Gastrocnemius medialis (tissue), 4 donors: ENCODE data around the gene UQCC2. TPM values are rescaled to one million over a fixed set of nuclear protein-coding genes. Genes with fewer than 3 reads are reported as not detected.
A peak's percentile ranks its signal among the peaks of the same experiment; 100 is the strongest.

Experiments used
- ATAC-seq, 2 donors: fragments of 150-250 bp; one replicate each; pipeline ENCODE4 v1.9.1; 2016
- DNase-seq, 2 donors: peaks; one replicate each; pipeline ENCODE4 v3.0.0-alpha.2; 2019
- H3K27ac ChIP-seq, 4 donors: fragments of 200-600 bp; sonication (generic); 1 replicate in 1 of 4; 2 replicates in 3 of 4; pipeline ENCODE4 v1.5.1; 2016 to 2018; ENCODE audit warnings: mild to moderate bottlenecking in 2 of 4, moderate library complexity in 1 of 4
- H3K27me3 ChIP-seq, 3 donors: fragments of 200-600 bp; sonication (generic) in 2 of 3; 1 replicate in 1 of 3; 2 replicates in 2 of 3; pipeline versions ENCODE4 v1.5.1 to v1.6.0; 2016 to 2019; ENCODE audit warnings: mild to moderate bottlenecking in 1 of 3, moderate library complexity in 1 of 3
- H3K36me3 ChIP-seq, 2 donors: fragments of 200-600 bp; sonication (generic) in 1 of 2; one replicate each; pipeline ENCODE4 v1.5.1; 2017 to 2018
- H3K4me1 ChIP-seq, 2 donors: fragments of 200-600 bp; sonication (generic) in 1 of 2; one replicate each; pipeline ENCODE4 v1.5.1; 2016 to 2017; ENCODE audit warnings: mild to moderate bottlenecking in 2 of 2
- H3K4me3 ChIP-seq, 4 donors: fragments of 200-600 bp; sonication (generic) in 3 of 4; 1 replicate in 1 of 4; 2 replicates in 3 of 4; pipeline ENCODE4 v1.5.1; 2016 to 2019; ENCODE audit warnings: mild to moderate bottlenecking in 2 of 4
- H3K9me3 ChIP-seq, 3 donors: fragments of 200-600 bp; sonication (generic) in 2 of 3; 1 replicate in 1 of 3; 2 replicates in 2 of 3; pipeline ENCODE4 v1.5.1; 2016 to 2019
- CTCF ChIP-seq, 5 experiments: fragments of 450-650 bp in 3 of 5; fragments of 200-600 bp in 2 of 5; sonication (generic) in 2 of 5; IDR thresholded peaks in 4 of 5; conservative IDR thresholded peaks in 1 of 5; 1 replicate in 4 of 5; 2 replicates in 1 of 5; pipeline ENCODE4 v1.5.1; 2016 to 2019; ENCODE audit warnings: antibody characterized with exemption in 5 of 5, mild to moderate bottlenecking in 3 of 5, moderate library complexity in 3 of 5
- POLR2A ChIP-seq, 2 donors: fragments of 450-650 bp; IDR thresholded peaks; one replicate each; pipeline ENCODE4 v1.6.1; 2017; ENCODE audit warnings: antibody characterized with exemption in 2 of 2, mild to moderate bottlenecking in 2 of 2, moderate library complexity in 2 of 2
- in situ Hi-C, 4 donors: fragments of 200-750 bp; cut with MboI; loops; one replicate each; pipeline versions ENCODE4 v1.15.0 to v1.8.0; 2017; ENCODE audit warnings: low sequenced_read_pairs in 4 of 4
- intact Hi-C: fragments of 100-400 bp; cut with DNase I; formaldehyde crosslinking; loops from one replicate; pipeline ENCODE4 v1.15.1; 2023; ENCODE audit warnings: low total_unique reads
- total RNA-seq, 4 donors: library from RNA; depleted of rRNA; stranded (reverse); fragments of >200 nt; gene quantifications; one replicate each; pipeline versions ENCODE4 v1.1.0 to v1.2.3, GENCODE V29; 2016

UQCC2 gene
- total RNA-seq, 4 donors from 2014 or later, result 50.7 to 101 (median 63.5) TPM

GRCh38 chr6:33708516-33709204 is 2.8 kb downstream of the UQCC2 start:
- no peak overlapping the region for H3K4me3 ChIP-seq
- peak overlapping the region in 2 of 4 donors; percentile 97 to 100 for H3K27ac ChIP-seq
- H3K36me3 ChIP-seq, result peaks cover 0 to 15% of the 10 kb centered on the region in 2 donors
- intact Hi-C loops (no loop called here), in situ Hi-C loops (loop anchor here in 3 of 4 donors (5.0 to 10.0 kb wide), 3 partner anchors 66 to 124 kb away; partner anchors contain the start of gene BAK1 (in 1 of the 3))
- TF ChIP-seq CTCF (IDR thresholded peaks at IDR 0.05 in 4 of 5, conservative IDR thresholded peaks at IDR 0.05 in 1 of 5) (no peak), POLR2A (IDR thresholded peaks at IDR 0.05) (no peak)
- DNase-seq, result no peak
- no peaks in the 10 kb centered on the region for H3K9me3 ChIP-seq
- no peak for ATAC-seq
- H3K4me1 ChIP-seq, result peaks cover 20 to 35% of the 10 kb centered on the region in 2 donors
- no peaks in the 10 kb centered on the region for H3K27me3 ChIP-seq

- DNase-seq (no peak), ATAC-seq (no peak)
- no peaks in the 10 kb centered on the region for H3K27me3 ChIP-seq
- in situ Hi-C loops, result loop anchor here in 3 of 4 donors (5.0 to 10.0 kb wide), 3 partner anchors 67 to 123 kb away; partner anchors contain the start of gene BAK1 (in 1 of the 3)
- H3K4me1 ChIP-seq, result peaks cover 20 to 35% of the 10 kb centered on the region in 2 donors
- H3K9me3 ChIP-seq, result no peaks in the 10 kb centered on the region
- no peak overlapping the region for H3K27ac ChIP-seq
- no peak overlapping the region for H3K4me3 ChIP-seq
- intact Hi-C loops, result no loop called here
- H3K36me3 ChIP-seq, result peaks cover 0 to 15% of the 10 kb centered on the region in 2 donors
- no peak for TF ChIP-seq CTCF (IDR thresholded peaks at IDR 0.05 in 4 of 5, conservative IDR thresholded peaks at IDR 0.05 in 1 of 5)
- no peak for TF ChIP-seq POLR2A (IDR thresholded peaks at IDR 0.05)
These were observed 3.7 kb downstream of the UQCC2 start for GRCh38 chr6:33707771-33708170.

GRCh38 chr6:33705955-33706725 is 5.4 kb downstream of the UQCC2 start:
- Histone ChIP-seq H3K4me3 (no peak overlapping the region), H3K27me3 (no peaks in the 10 kb centered on the region), H3K9me3 (no peaks in the 10 kb centered on the region), H3K27ac (no peak overlapping the region), H3K36me3 (peaks cover 0 to 18% of the 10 kb centered on the region in 2 donors), H3K4me1 (peaks cover 15 to 30% of the 10 kb centered on the region in 2 donors)
- intact Hi-C loops (no loop called here), in situ Hi-C loops (loop anchor here in 3 of 4 donors (5.0 to 10.0 kb wide), 3 partner anchors 69 to 121 kb away; partner anchors contain the start of gene BAK1 (in 1 of the 3))
- DNase-seq, result no peak
- ATAC-seq, result no peak
- no peak for TF ChIP-seq CTCF (IDR thresholded peaks at IDR 0.05 in 4 of 5, conservative IDR thresholded peaks at IDR 0.05 in 1 of 5)
- no peak for TF ChIP-seq POLR2A (IDR thresholded peaks at IDR 0.05)

DNA sequence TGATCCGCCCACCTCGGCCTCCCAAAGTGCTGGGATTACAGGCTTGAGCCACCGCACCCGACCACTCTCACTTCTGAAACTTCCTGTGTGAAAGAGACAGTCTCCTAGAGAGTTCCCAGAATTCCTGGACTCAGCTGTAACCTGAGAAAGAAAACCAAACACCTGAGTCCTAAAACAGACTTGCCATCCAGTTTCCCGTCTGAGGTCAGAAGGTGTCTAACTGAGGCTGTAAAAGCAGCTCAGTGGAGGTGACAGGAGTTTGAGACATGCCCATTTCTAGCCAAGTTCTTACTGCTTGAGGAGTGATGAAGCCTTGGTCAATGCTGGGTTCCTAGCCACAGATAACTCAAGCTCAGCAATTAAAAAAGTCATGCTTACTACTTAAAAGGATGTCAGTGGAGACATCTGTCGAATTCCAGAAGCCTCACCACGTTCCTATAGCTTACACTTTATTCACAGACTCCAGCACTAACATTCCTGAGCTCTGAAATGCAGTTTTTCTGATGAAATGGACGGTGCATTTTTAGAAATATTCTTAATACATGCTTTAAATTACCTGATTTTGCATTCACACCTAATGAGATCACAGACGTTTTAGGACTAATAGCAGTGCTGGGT is 6.1 kb downstream of the UQCC2 start:
- H3K9me3 ChIP-seq, result no peaks in the 10 kb centered on the region
- H3K27ac ChIP-seq, result no peak overlapping the region
- no peak for ATAC-seq
- no peak for DNase-seq
- intact Hi-C loops (no loop called here), in situ Hi-C loops (loop anchor here in 3 of 4 donors (5.0 to 10.0 kb wide), 3 partner anchors 69 to 121 kb away; partner anchors contain the start of gene BAK1 (in 1 of the 3))
- TF ChIP-seq POLR2A (IDR thresholded peaks at IDR 0.05), result no peak
- TF ChIP-seq CTCF (IDR thresholded peaks at IDR 0.05 in 4 of 5, conservative IDR thresholded peaks at IDR 0.05 in 1 of 5), result no peak
- H3K4me3 ChIP-seq, result no peak overlapping the region
- H3K4me1 ChIP-seq, result peaks cover 8 to 22% of the 10 kb centered on the region in 2 donors
- no peaks in the 10 kb centered on the region for H3K27me3 ChIP-seq
- peaks cover 0 to 23% of the 10 kb centered on the region in 2 donors for H3K36me3 ChIP-seq
